Stimulated activated CD8-positive, alpha-beta memory T cell treated with anti-CD3 and anti-CD28 coated beads, Interleukin-12 subunit alpha, Interleukin-12 subunit beta, amount 100 ng/mL, for 4 hours (primary cell): ENCODE results near the gene GYPE.
"Not testable (repeated sequence)": the region's sequence is repeated elsewhere in the genome, so short reads cannot be mapped to it uniquely, and the experiment has no call there.

Experiments used
- DNase-seq: peaks from one replicate; pipeline ENCODE4 v3.0.0-alpha.2; 2020; ENCODE audit warnings: low read depth

Gene GYPE

GRCh38 chr4:143870523-143871268 lies 34.7 kb downstream of the GYPE start:
- not testable (repeated sequence) for DNase-seq

DNA sequence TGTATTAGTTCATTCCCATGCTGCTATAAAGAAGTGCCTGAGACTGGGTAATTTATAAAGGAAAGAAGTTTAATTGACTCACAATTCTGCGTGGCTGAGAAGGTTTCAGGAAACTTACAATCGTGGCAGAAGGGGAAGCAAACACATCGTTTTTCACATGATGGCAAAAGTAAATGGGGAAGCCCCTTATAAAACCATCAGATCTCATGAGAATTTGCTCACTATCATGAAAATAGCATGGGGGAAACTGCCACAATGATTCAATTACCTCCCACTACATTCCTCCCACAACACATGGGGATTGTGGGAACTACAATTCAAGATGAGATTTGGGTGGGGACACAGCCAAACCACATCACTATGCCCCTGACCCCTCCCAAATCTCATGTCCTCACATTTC lies 35.4 kb downstream of the GYPE start:
- DNase-seq = not testable (repeated sequence)

GRCh38 chr4:143862716-143863115 lies 42.6 kb downstream of the GYPE start:
- DNase-seq = not testable (repeated sequence)

GRCh38 chr4:143858456-143858855 lies 46.9 kb downstream of the GYPE start:
- no peak for DNase-seq

- not testable (repeated sequence) for DNase-seq
Observed at GRCh38 chr4:143857391-143858336, 47.7 kb downstream of the GYPE start.

DNA sequence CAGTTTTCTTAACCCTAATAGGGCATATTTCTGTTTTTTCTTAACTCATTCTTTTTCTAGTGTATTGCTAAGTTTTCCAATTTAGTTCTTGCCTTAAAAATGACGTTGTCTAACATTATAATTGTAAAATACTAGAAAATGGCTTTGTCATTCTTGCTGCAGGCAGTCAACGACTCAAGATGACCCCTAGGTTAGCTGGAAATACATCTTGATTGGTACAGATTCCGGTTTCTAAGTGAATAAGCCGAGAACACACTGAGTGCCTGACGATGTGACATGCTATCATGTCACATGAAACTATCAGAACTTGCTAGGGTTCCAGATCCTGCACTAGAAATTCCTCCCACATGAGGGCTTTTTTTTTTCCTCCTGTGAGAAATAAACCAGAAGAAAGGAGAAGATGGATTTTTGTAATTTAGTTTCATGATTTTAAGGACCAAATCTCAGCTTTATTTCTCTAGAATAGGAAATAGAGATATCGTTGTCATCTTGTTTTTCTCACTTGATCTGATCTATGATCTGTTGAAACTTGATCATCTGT lies 49.3 kb downstream of the GYPE start:
- DNase-seq = not testable (repeated sequence)

DNA sequence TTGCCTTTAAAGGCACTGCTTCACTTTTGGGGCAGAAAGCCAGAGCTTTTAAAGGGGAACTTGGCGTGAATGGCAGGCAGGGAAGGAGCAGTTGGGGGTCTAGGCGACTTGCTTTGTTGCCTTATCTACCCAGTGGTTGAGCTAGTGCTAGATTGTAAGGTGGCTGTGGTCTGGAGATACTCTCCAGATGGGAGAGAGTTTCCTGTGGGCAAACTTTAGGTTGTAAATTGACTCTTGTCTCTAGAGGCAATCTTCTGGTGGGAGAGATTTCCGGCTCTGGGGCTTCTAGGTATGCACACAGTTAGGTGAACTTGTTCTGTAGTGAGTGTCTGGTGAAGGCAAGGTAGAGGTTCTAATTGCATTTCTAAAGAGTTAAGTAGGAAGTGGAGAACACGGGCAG lies 50.7 kb downstream of the GYPE start:
- not testable (repeated sequence) for DNase-seq

GRCh38 chr4:143849296-143849695 lies 56.1 kb downstream of the GYPE start:
- DNase-seq = not testable (repeated sequence)

- not testable (repeated sequence) for DNase-seq
Observed at GRCh38 chr4:143843506-143843832, 61.9 kb downstream of the GYPE start.

DNA sequence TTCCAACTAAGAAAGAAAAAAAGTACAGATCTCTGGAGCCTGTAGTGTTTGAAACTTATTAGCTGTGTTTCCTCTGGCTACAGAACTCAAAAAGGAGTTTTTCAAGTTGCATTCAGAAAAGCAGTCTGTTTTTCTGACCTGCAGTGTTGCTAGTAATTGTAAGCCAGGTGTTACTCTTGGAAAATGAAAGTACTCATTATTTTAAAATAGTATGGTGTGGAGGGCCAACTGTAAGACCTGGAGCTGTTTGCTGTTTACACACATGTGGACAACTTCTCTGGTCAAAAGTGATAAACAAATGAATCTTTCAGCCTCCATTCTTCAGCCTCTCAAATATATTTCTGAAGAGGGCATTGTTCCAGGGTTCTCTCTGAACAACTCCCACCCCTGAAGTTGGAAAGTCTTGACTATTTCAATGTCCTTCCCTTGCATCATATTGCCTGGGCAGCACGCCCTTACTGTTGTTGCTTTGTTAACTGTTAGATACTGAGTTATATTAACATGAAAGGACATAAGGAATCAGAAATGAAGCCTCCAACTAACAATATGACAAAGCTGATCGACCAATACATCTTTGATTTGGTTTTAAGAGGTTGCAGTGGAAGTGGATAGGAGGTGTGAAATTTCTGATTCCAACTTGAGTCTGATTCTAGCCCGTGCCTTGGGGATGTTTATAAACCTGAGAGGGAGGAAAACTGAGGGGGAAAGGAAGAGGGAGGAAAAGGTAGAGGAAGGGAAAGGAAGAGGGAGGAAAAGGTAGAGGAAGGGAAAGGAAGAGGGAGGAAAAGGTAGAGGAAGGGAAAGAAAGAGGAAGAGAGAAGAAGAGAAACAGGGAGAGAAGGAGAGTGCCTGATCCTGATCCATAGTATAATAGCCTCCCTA lies 62.5 kb downstream of the GYPE start:
- DNase-seq = not testable (repeated sequence)

DNA sequence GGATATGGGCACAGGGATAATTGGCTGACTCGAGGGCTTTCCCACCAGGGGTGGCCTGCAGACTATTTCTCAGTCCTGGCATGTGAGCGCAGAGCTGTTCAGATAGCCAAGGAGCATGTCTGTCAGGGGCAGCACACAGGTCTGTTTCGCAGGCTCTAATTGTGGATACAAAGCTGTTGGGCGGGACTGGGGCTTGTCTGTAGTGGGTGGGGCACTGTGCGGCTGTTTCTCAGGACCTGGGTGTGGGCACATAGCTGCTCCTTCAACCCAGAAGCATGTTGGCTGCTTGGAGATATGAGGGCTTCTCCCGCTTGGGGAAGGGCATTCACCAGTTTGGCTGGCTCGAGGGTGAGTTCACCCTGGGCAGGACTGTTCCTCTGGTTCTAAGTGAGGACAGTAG lies 65.9 kb downstream of the GYPE start:
- DNase-seq = not testable (repeated sequence)

- DNase-seq = not testable (repeated sequence)
Observed at GRCh38 chr4:143834196-143834595, 71.2 kb downstream of the GYPE start.

DNA sequence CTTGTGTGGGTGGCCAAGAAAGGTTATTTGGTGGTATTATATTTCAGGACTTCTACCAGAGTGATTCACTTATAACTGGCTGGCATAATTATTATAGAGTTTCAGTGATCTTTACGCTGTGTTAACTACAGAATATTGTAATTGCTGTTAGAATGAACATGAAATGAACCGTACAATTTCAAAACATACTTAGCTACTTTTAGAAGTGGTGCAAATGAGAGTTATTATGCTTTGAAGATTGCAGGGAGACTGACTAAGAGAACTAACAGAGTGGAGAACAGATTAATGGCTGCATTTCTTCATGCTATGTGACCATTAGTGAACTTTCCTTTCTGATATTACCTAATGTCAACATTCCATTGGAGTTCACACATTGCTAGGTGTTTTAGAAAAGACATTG lies 71.7 kb downstream of the GYPE start:
- not testable (repeated sequence) for DNase-seq

- DNase-seq = not testable (repeated sequence)
Observed at GRCh38 chr4:143830576-143830975, 74.8 kb downstream of the GYPE start.

DNA sequence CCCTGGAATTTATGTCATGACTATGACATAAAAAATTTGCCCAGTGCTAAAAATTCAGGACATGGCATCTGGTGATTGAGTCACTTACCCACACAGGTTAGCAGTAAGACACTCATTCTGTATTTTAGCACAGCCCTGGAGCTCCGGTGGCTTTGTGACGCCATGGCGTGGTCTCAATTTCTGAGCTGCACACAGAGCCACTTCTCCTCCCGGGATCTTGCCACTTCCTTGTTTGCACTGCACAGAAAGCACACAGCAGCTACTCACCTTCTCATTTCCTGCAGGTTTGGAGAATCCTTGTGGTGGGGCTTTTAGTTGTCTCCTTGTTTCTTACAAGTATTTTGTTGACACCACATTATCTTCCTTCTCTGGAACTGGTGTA lies 76.1 kb downstream of the GYPE start:
- DNase-seq = not testable (repeated sequence)
